NCI-H2227 treated with DMSO at 0.1 percent for 48 hours (cell line): Measurements from ENCODE around the gene ODR4.
"Not testable (repeated sequence)": the region's sequence is repeated elsewhere in the genome, so short reads cannot be mapped to it uniquely, and the experiment has no call there.

ENCODE experiments used
- DNase-seq: peaks from one replicate; lab custom pipeline; 2025; lab: John Stamatoyannopoulos, UW

ODR4 gene

GRCh38 chr1:186421446-186421845, 45.8 kb downstream of the ODR4 start:
- DNase-seq = no peak

DNA sequence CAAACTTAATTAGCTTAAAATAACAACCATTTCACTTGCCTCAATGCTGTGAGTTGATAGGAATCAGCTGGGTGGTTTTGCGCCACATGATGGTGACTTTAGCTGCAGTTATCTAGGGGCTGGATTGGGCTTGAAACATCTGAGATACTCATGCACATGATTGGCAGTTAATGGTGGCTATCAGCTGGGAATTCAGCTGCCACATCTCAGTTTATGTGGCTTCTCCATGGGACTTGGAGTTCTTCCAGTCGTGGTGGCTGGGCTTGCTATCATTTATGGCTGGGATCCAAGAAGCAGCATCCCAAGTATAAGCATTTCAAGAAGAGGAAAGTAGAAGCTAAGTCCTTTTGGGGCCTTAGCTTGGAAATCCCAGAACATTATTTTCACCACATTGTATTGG, 48.9 kb downstream of the ODR4 start:
- no peak for DNase-seq

- DNase-seq = no peak
Observed at GRCh38 chr1:186426118-186426517, 50.5 kb downstream of the ODR4 start.

DNA sequence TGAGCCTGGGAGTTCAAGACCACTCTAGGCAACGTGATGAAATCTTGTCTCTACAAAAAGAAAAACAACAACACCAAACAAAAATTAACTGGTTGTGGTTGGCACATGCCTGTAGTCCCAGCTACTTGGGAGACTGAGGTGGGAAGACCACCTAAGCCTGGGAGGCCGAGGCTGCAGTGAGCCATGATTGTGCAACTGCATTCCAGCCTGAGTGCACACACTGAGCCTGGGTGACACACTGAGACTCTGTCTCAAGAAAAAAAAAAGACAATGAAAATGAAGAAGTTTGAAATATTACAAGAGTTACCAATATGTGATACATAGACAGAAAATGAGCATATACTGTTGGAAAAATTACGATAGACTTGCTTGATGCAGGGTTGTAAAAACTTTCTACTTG, 53.4 kb downstream of the ODR4 start:
- DNase-seq = no peak

DNA sequence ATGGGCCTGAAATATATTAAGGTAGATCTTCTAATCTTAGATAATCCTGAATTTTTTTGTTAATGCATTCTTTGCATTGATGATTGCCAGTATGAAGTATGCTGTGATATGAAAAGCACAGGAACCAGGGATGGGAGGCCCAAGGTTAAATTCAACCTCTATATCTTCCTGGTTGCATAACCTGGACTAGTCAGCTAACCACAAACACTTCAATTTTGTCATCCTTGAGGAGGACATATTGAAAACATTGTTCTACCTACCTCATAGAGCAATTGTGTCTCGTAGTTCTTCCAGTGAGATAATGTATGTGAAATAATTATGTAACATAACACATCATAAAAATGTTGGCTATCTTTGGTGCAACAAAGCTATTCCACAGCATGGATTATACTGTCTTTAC, 59.7 kb downstream of the ODR4 start:
- DNase-seq = no peak

- DNase-seq = no peak
Observed at GRCh38 chr1:186438567-186438966, 62.9 kb downstream of the ODR4 start.

- no peak for DNase-seq
Observed at GRCh38 chr1:186440584-186440983, 64.9 kb downstream of the ODR4 start.

- no peak for DNase-seq
Observed at GRCh38 chr1:186442651-186443375, 67.2 kb downstream of the ODR4 start.

GRCh38 chr1:186443638-186444037, 68.0 kb downstream of the ODR4 start:
- no peak for DNase-seq

- DNase-seq = no peak
Observed at GRCh38 chr1:186446152-186446551, 70.5 kb downstream of the ODR4 start.

GRCh38 chr1:186454981-186455380, 79.3 kb downstream of the ODR4 start:
- DNase-seq = no peak

- no peak for DNase-seq
Observed at GRCh38 chr1:186456729-186457255, 81.2 kb downstream of the ODR4 start.

- not testable (repeated sequence) for DNase-seq
Observed at GRCh38 chr1:186459161-186459560, 83.5 kb downstream of the ODR4 start.

DNA sequence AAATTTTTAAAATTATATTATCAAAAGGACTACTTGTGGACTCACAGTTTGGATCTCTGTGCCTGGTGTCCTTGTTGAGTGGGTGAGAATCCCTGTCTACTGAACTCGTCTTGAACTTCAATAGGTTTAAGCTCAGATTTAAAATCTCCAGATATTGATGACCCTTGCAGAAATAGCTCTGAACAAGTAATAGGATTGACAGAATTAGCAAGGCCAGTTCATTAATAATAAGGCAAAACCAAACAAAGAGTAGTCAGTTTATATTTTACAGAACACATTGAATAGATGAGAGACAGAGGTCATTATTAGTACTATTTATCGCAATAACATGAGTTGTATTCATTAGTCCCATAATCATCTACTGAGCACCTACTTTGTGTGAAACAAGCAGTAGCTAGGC, 85.4 kb downstream of the ODR4 start, which contains the start of gene PDC:
PDC (minus strand) TSS at position 101 of the 400 bp plus-strand sequence. CDS start 11,655 bp downstream, outside the sequence.
- no peak for DNase-seq

- no peak for DNase-seq
Observed at GRCh38 chr1:186463511-186463910, 87.9 kb downstream of the ODR4 start.

- DNase-seq = no peak
Observed at GRCh38 chr1:186463926-186464325, 88.3 kb downstream of the ODR4 start.

DNA sequence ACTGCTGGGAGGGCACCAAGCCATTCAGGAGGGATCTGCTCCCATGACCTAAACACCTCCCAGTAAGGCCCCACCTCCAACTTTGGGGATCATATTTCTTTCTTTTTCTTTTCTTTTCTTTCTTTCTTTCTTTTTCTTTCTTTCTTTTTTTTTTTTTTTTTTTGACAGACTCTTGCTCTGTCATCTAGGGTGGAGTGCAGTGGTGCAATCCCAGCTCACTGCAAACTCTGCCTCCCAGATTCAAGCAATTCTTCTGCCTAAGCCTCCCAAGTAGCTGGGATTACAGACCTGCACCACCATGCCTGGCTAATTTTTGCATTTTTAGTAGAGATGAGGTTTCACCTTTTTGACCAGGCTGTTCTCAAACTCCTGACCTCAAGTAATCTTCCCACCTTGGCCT, 89.9 kb downstream of the ODR4 start:
- not testable (repeated sequence) for DNase-seq

- no peak for DNase-seq
Observed at GRCh38 chr1:186465946-186466345, 90.3 kb downstream of the ODR4 start.
